HEK293 (cell line): ENCODE data around the gene ZNF329.

Source experiments
- CTCF ChIA-PET: fragments of 350-600 bp; formaldehyde crosslinking; extraction: SDS; loops from one replicate; lab custom pipeline; 2021; ENCODE audit warnings: antibody characterized with exemption; lab: Yijun Ruan, JAX
- POLR2A ChIA-PET: fragments of 300-600 bp; formaldehyde crosslinking; extraction: SDS; loops from one replicate; lab custom pipeline; 2020; ENCODE audit warnings: antibody characterized with exemption, inconsistent platforms; lab: Yijun Ruan, JAX
- H3K27ac ChIP-seq: fragments of 200-500 bp; sonication (Bioruptor generic); 2 replicates; pipeline ENCODE4 v1.5.1; 2014; ENCODE audit warnings: low read depth, low read length, control low read depth, inconsistent platforms; ENCODE audit errors: extremely low read depth
- H3K36me3 ChIP-seq, 2 experiments: fragments of 200-500 bp in 1 of 2; sonication (Bioruptor generic) in 1 of 2; 1 replicate in 1 of 2; 2 replicates in 1 of 2; pipeline ENCODE4 v1.5.1; 2014 to 2017; ENCODE audit warnings: inconsistent platforms in 2 of 2, low read length in 2 of 2; ENCODE audit not compliant: control insufficient read depth in 2 of 2, insufficient read depth in 1 of 2
- H3K4me1 ChIP-seq: fragments of 200-500 bp; sonication (Bioruptor generic); 2 replicates; pipeline ENCODE4 v1.5.1; 2014; ENCODE audit warnings: mild to moderate bottlenecking, low read length, inconsistent platforms; ENCODE audit not compliant: control insufficient read depth, insufficient read depth
- H3K4me3 ChIP-seq: 2 replicates; pipeline ENCODE4 v1.5.1; 2011; ENCODE audit warnings: low read depth, mild to moderate bottlenecking, control low read depth, low read length, moderate library complexity
- H3K9me3 ChIP-seq: fragments of 200-500 bp; sonication (Bioruptor generic); 2 replicates; pipeline ENCODE4 v1.5.1; 2014; ENCODE audit warnings: low read depth, low read length, inconsistent platforms; ENCODE audit not compliant: control insufficient read depth, insufficient read depth
- BCL11B ChIP-seq: fragments of 450-650 bp; formaldehyde crosslinking; IDR thresholded peaks from 2 replicates; pipeline ENCODE4 v1.5.1; 2016; ENCODE audit warnings: low read depth, missing biosample characterization, missing genetic modification characterization
- MEIS1 ChIP-seq: sonication (generic); formaldehyde crosslinking; IDR thresholded peaks from 2 replicates; pipeline ENCODE4 v1.8.1; 2022; ENCODE audit warnings: missing genetic modification reagents, mild to moderate bottlenecking, borderline replicate concordance
- ZBTB17 ChIP-seq: fragments of 450-650 bp; formaldehyde crosslinking; IDR thresholded peaks from 2 replicates; pipeline ENCODE4 v1.5.1; 2016; ENCODE audit warnings: missing biosample characterization, missing genetic modification characterization
- ZFP3 ChIP-seq: fragments of 450-650 bp; formaldehyde crosslinking; IDR thresholded peaks from 2 replicates; pipeline ENCODE4 v1.5.1; 2016; ENCODE audit warnings: low read depth, missing biosample characterization, missing genetic modification characterization
- ZNF211 ChIP-seq: fragments of 450-650 bp; formaldehyde crosslinking; IDR thresholded peaks from 2 replicates; pipeline ENCODE4 v1.5.1; 2016; ENCODE audit warnings: low read depth, missing biosample characterization, missing genetic modification characterization
- ZNF214 ChIP-seq: fragments of 450-650 bp; formaldehyde crosslinking; IDR thresholded peaks from 2 replicates; pipeline ENCODE4 v1.5.1; 2017; ENCODE audit warnings: missing biosample characterization, mild to moderate bottlenecking, missing genetic modification characterization, borderline replicate concordance
- ZNF266 ChIP-seq: fragments of 450-650 bp; formaldehyde crosslinking; IDR thresholded peaks from 2 replicates; pipeline ENCODE4 v1.5.1; 2016; ENCODE audit warnings: missing biosample characterization, missing genetic modification characterization, low read depth
- ZNF501 ChIP-seq: fragments of 450-650 bp; formaldehyde crosslinking; IDR thresholded peaks from 2 replicates; pipeline ENCODE4 v1.5.1; 2016; ENCODE audit warnings: missing biosample characterization, missing genetic modification characterization
- ZNF548 ChIP-seq: fragments of 450-650 bp; formaldehyde crosslinking; IDR thresholded peaks from 2 replicates; pipeline ENCODE4 v1.5.1; 2016; ENCODE audit warnings: missing biosample characterization, missing genetic modification characterization
- ZNF623 ChIP-seq: fragments of 450-650 bp; formaldehyde crosslinking; IDR thresholded peaks from 2 replicates; pipeline ENCODE4 v1.5.1; 2016; ENCODE audit warnings: missing biosample characterization, missing genetic modification characterization
- ZNF664 ChIP-seq: fragments of 450-650 bp; formaldehyde crosslinking; IDR thresholded peaks from 2 replicates; pipeline ENCODE4 v1.5.1; 2016; ENCODE audit warnings: missing biosample characterization, missing genetic modification characterization
- ZNF777 ChIP-seq: fragments of 450-650 bp; formaldehyde crosslinking; IDR thresholded peaks from 2 replicates; pipeline ENCODE4 v1.5.1; 2017; ENCODE audit warnings: missing biosample characterization, missing genetic modification characterization, borderline replicate concordance
- ZNF837 ChIP-seq: fragments of 450-650 bp; formaldehyde crosslinking; IDR thresholded peaks from 2 replicates; pipeline ENCODE4 v1.5.1; 2016; ENCODE audit warnings: missing biosample characterization, missing genetic modification characterization
- ZSCAN18 ChIP-seq: fragments of 450-650 bp; formaldehyde crosslinking; IDR thresholded peaks from 2 replicates; pipeline ENCODE4 v1.5.1; 2016; ENCODE audit warnings: missing biosample characterization, missing genetic modification characterization
- ZSCAN30 ChIP-seq: fragments of 450-650 bp; IDR thresholded peaks from 2 replicates; pipeline ENCODE4 v1.5.1; 2018; ENCODE audit warnings: missing biosample characterization, mild to moderate bottlenecking, missing genetic modification characterization, moderate library complexity
- TF ChIP-seq, protein P1 (sequence below): IDR thresholded peaks from 2 replicates; pipeline ENCODE4 v1.6.1; 2011; ENCODE audit warnings: mild to moderate bottlenecking, low read depth, low read length, borderline replicate concordance
- TF ChIP-seq, protein P2 (sequence below): fragments of 450-650 bp; formaldehyde crosslinking; IDR thresholded peaks from 2 replicates; pipeline ENCODE4 v1.5.1; 2016; ENCODE audit warnings: missing biosample characterization, missing genetic modification characterization
- TF ChIP-seq, protein P3 (sequence below): sonication (generic); formaldehyde crosslinking; IDR thresholded peaks from 2 replicates; pipeline ENCODE4 v1.8.1; 2022; ENCODE audit warnings: mild to moderate bottlenecking, moderate library complexity, missing genetic modification reagents
- TF ChIP-seq, protein P4 (sequence below): fragments of 450-650 bp; formaldehyde crosslinking; IDR thresholded peaks from 2 replicates; pipeline ENCODE4 v1.5.1; 2016; ENCODE audit warnings: missing biosample characterization, missing genetic modification characterization
- TF ChIP-seq, protein P5 (sequence below): fragments of 450-650 bp; formaldehyde crosslinking; IDR thresholded peaks from 2 replicates; pipeline ENCODE4 v1.5.1; 2016; ENCODE audit warnings: missing biosample characterization, missing genetic modification characterization

ZNF329 gene

DNA sequence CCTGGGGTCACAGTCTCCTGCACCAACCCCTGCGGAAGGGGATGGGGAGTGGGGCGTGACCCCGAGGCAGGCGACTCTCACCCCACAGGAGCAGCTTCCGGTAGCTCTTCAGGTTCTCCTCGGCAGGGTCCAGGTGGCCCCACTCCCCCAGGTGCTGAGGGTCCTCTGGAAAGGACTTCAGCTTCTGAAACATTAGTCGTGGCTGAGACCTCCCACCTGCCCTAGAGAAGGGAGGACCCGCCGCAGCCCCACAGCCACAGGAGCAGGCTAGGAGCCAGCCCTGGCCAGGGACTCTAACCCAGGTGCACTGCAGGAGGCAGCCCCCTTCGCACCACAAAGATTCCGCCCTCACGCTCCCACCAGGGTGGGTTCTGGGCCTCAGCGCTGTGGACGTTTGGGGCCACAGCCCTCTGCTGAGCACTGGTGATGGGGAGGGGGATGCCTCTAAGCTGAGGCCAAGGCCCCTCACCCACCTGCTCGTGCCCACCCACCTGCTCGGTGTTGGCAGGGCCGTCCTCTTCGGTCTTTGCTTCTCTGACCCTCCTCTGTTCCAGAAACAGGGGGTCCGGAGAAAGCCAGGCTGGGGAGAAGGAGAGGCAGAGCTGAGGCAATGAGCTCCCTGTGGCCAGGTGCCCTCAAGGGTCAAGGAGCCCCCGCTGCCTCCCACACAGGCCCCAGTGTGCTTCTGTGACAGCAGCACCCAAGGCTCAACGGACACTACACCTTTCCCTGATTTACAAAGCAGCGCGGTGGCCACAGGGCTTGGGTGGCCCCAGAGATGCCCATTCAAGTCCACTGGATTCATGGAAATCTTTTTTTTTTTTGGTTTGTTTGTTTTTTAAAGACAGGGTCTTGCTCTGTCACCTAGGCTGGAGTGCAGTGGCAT is 63.5 kb downstream of the ZNF329 start:
- ChIA-PET POLR2A (no interaction called here), CTCF (interaction anchor here (0.5 to 0.6 kb wide), 2 partner anchors 44 to 92 kb away, joined by 3 to 4 read pairs; no protein-coding TSS in a partner anchor)
- peaks cover 4 to 55% of the 10 kb centered on the region in 2 experiments; a peak in 2 of 3 replicates for H3K36me3 ChIP-seq
- TF ChIP-seq ZNF214 (tag by site-specific recombination): no peak
- TF ChIP-seq ZNF837 (tag by site-specific recombination): no peak
- TF ChIP-seq, protein P1, sequence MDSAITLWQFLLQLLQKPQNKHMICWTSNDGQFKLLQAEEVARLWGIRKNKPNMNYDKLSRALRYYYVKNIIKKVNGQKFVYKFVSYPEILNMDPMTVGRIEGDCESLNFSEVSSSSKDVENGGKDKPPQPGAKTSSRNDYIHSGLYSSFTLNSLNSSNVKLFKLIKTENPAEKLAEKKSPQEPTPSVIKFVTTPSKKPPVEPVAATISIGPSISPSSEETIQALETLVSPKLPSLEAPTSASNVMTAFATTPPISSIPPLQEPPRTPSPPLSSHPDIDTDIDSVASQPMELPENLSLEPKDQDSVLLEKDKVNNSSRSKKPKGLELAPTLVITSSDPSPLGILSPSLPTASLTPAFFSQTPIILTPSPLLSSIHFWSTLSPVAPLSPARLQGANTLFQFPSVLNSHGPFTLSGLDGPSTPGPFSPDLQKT: no peak
- TF ChIP-seq ZFP3 (tag by site-specific recombination): no peak
- no peak for TF ChIP-seq MEIS1 (CRISPR knock-in tag)
- no peak for TF ChIP-seq ZNF211 (tag by site-specific recombination)
- TF ChIP-seq, protein P2, sequence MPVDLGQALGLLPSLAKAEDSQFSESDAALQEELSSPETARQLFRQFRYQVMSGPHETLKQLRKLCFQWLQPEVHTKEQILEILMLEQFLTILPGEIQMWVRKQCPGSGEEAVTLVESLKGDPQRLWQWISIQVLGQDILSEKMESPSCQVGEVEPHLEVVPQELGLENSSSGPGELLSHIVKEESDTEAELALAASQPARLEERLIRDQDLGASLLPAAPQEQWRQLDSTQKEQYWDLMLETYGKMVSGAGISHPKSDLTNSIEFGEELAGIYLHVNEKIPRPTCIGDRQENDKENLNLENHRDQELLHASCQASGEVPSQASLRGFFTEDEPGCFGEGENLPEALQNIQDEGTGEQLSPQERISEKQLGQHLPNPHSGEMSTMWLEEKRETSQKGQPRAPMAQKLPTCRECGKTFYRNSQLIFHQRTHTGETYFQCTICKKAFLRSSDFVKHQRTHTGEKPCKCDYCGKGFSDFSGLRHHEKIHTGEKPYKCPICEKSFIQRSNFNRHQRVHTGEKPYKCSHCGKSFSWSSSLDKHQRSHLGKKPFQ (tag by site-specific recombination): no peak
- TF ChIP-seq, protein P3, sequence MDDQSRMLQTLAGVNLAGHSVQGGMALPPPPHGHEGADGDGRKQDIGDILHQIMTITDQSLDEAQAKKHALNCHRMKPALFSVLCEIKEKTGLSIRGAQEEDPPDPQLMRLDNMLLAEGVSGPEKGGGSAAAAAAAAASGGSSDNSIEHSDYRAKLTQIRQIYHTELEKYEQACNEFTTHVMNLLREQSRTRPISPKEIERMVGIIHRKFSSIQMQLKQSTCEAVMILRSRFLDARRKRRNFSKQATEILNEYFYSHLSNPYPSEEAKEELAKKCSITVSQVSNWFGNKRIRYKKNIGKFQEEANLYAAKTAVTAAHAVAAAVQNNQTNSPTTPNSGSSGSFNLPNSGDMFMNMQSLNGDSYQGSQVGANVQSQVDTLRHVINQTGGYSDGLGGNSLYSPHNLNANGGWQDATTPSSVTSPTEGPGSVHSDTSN (CRISPR knock-in tag): no peak
- TF ChIP-seq ZNF777 (tag by site-specific recombination): no peak
- no peak for TF ChIP-seq ZNF664 (tag by site-specific recombination)
- TF ChIP-seq, protein P4, sequence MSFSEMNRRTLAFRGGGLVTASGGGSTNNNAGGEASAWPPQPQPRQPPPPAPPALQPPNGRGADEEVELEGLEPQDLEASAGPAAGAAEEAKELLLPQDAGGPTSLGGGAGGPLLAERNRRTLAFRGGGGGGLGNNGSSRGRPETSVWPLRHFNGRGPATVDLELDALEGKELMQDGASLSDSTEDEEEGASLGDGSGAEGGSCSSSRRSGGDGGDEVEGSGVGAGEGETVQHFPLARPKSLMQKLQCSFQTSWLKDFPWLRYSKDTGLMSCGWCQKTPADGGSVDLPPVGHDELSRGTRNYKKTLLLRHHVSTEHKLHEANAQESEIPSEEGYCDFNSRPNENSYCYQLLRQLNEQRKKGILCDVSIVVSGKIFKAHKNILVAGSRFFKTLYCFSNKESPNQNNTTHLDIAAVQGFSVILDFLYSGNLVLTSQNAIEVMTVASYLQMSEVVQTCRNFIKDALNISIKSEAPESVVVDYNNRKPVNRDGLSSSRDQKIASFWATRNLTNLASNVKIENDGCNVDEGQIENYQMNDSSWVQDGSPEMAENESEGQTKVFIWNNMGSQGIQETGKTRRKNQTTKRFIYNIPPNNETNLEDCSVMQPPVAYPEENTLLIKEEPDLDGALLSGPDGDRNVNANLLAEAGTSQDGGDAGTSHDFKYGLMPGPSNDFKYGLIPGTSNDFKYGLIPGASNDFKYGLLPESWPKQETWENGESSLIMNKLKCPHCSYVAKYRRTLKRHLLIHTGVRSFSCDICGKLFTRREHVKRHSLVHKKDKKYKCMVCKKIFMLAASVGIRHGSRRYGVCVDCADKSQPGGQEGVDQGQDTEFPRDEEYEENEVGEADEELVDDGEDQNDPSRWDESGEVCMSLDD (tag by site-specific recombination): no peak
- no peak for TF ChIP-seq ZNF623 (tag by site-specific recombination)
- no peak for TF ChIP-seq ZBTB17 (tag by site-specific recombination)
- TF ChIP-seq ZNF548 (tag by site-specific recombination): no peak
- TF ChIP-seq, protein P5, sequence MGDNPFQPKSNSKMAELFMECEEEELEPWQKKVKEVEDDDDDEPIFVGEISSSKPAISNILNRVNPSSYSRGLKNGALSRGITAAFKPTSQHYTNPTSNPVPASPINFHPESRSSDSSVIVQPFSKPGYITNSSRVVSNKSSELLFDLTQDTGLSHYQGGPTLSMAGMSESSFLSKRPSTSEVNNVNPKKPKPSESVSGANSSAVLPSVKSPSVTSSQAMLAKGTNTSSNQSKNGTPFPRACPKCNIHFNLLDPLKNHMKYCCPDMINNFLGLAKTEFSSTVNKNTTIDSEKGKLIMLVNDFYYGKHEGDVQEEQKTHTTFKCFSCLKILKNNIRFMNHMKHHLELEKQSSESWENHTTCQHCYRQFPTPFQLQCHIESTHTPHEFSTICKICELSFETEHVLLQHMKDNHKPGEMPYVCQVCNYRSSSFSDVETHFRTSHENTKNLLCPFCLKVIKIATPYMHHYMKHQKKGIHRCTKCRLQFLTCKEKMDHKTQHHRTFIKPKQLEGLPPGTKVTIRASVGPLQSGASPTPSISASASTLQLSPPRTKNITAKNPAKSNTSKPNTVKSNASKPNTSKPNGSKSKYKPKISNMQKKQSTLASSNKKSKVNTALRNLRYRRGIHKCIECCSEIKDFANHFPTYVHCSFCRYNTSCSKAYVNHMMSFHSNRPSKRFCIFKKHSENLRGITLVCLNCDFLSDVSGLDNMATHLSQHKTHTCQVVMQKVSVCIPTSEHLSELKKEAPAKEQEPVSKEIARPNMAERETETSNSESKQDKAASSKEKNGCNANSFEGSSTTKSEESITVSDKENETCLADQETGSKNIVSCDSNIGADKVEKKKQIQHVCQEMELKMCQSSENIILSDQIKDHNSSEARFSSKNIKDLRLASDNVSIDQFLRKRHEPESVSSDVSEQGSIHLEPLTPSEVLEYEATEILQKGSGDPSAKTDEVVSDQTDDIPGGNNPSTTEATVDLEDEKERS (tag by site-specific recombination): no peak
- TF ChIP-seq ZSCAN18 (tag by site-specific recombination): no peak
- no peak for TF ChIP-seq BCL11B
- TF ChIP-seq ZNF266 (tag by site-specific recombination): no peak
- TF ChIP-seq ZSCAN30: no peak
- TF ChIP-seq ZNF501: no peak
- H3K4me3 ChIP-seq: no peak overlapping the region
- no peak overlapping the region for H3K27ac ChIP-seq
- H3K4me1 ChIP-seq: no peaks in the 10 kb centered on the region
- H3K9me3 ChIP-seq: no peaks in the 10 kb centered on the region; the same call in 1 of the 2 replicates
